Measurements from ENCODE around the gene TMTC1.

- TF ChIP-seq, protein P1, sequence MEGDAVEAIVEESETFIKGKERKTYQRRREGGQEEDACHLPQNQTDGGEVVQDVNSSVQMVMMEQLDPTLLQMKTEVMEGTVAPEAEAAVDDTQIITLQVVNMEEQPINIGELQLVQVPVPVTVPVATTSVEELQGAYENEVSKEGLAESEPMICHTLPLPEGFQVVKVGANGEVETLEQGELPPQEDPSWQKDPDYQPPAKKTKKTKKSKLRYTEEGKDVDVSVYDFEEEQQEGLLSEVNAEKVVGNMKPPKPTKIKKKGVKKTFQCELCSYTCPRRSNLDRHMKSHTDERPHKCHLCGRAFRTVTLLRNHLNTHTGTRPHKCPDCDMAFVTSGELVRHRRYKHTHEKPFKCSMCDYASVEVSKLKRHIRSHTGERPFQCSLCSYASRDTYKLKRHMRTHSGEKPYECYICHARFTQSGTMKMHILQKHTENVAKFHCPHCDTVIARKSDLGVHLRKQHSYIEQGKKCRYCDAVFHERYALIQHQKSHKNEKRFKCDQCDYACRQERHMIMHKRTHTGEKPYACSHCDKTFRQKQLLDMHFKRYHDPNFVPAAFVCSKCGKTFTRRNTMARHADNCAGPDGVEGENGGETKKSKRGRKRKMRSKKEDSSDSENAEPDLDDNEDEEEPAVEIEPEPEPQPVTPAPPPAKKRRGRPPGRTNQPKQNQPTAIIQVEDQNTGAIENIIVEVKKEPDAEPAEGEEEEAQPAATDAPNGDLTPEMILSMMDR (IDR thresholded peaks at IDR 0.05): no peak
- no peak for TF ChIP-seq EZH2phosphoT487 (IDR thresholded peaks at IDR 0.05)
These were observed 201.6 kb downstream of the TMTC1 start for GRCh38 chr12:29582146-29582545.
